Measurements from ENCODE around the gene CD248. TPM values are rescaled to one million over a fixed set of nuclear protein-coding genes. Genes with fewer than 3 reads are reported as not detected.

CD248 gene
- polyA plus RNA-seq, 2 of the 4 experiments (the other 2 are of a cell fraction) = 0.03 TPM; not detected in 1

- TF ChIP-seq, protein P1, sequence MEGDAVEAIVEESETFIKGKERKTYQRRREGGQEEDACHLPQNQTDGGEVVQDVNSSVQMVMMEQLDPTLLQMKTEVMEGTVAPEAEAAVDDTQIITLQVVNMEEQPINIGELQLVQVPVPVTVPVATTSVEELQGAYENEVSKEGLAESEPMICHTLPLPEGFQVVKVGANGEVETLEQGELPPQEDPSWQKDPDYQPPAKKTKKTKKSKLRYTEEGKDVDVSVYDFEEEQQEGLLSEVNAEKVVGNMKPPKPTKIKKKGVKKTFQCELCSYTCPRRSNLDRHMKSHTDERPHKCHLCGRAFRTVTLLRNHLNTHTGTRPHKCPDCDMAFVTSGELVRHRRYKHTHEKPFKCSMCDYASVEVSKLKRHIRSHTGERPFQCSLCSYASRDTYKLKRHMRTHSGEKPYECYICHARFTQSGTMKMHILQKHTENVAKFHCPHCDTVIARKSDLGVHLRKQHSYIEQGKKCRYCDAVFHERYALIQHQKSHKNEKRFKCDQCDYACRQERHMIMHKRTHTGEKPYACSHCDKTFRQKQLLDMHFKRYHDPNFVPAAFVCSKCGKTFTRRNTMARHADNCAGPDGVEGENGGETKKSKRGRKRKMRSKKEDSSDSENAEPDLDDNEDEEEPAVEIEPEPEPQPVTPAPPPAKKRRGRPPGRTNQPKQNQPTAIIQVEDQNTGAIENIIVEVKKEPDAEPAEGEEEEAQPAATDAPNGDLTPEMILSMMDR (IDR thresholded peaks at IDR 0.05) = peak; percentile 90
- TF ChIP-seq RAD21 (conservative IDR thresholded peaks at IDR 0.05 in 1 of 2, IDR thresholded peaks at IDR 0.05 in 1 of 2) = peak; percentile 51 to 53
Measured at GRCh38 chr11:66282468-66283455, 34.1 kb downstream of the CD248 start (continued).

- WGBS (ENCODE audit: missing lambda C conversion rate) = 80% methylated on average over 15 of the region's 20 CpGs
- H3K9me3 ChIP-seq = no peaks in the 10 kb centered on the region
- no peak for DNase-seq (ENCODE audit: low read depth in 1 of 2, low spot score in 1 of 2)
- POLR2A ChIA-PET = interaction anchor here (1.5 kb wide), 1 partner anchor 14 kb away, joined by 6 read pairs; the partner anchor contains the start of gene RAB1B
- no peak for FAIRE-seq
- peak overlapping the region; percentile 34; the same call in 2 of the 3 replicates for H3K4me2 ChIP-seq
- H3K27ac ChIP-seq = no peak overlapping the region
- CTCF ChIA-PET = interaction anchor here (0.6 to 3.8 kb wide), 22 partner anchors 9 to 126 kb away, joined by 3 to 27 read pairs (median 5); partner anchors contain the start of gene TMEM151A
- peaks cover 30% of the 10 kb centered on the region for H3K4me1 ChIP-seq
- peak in 1 of 2 experiments; percentile 0; a peak in 1 of 6 replicates for ATAC-seq
- H3K4me3 ChIP-seq = no peak overlapping the region
- TF ChIP-seq FOSL2 (IDR thresholded peaks at IDR 0.05) = no peak
- TF ChIP-seq FOSL2 (CRISPR knock-in tag; IDR thresholded peaks at IDR 0.05) = no peak
- no peak for TF ChIP-seq SMC3 (IDR thresholded peaks at IDR 0.05)
- no peak for TF ChIP-seq REST (IDR thresholded peaks at IDR 0.05)
- TF ChIP-seq JUNB (IDR thresholded peaks at IDR 0.05) = no peak
- no peak for TF ChIP-seq CHD4 (IDR thresholded peaks at IDR 0.05; ENCODE audit: borderline replicate concordance)
- TF ChIP-seq ELK1 (IDR thresholded peaks at IDR 0.05; ENCODE audit: low read depth, low read length) = no peak
- no peak for TF ChIP-seq KDM1A (IDR thresholded peaks at IDR 0.05; ENCODE audit: low read depth)
- TF ChIP-seq MAZ (IDR thresholded peaks at IDR 0.05; ENCODE audit: borderline replicate concordance, low read depth, low read length) = no peak
- no peak for TF ChIP-seq SREBF2 (IDR thresholded peaks at IDR 0.05)
- no peak for TF ChIP-seq RARB (CRISPR knock-in tag; IDR thresholded peaks at IDR 0.05)
- TF ChIP-seq TFCP2L1 (CRISPR knock-in tag; IDR thresholded peaks at IDR 0.05) = no peak
- TF ChIP-seq POLR2AphosphoS2 (conservative IDR thresholded peaks at IDR 0.05; ENCODE audit: low read length) = no peak; the same call in 1 of the 2 replicates
- no peak for TF ChIP-seq ATOH8 (CRISPR knock-in tag; IDR thresholded peaks at IDR 0.05; ENCODE audit: low read depth)
- TF ChIP-seq, protein P1 (IDR thresholded peaks at IDR 0.05) = no peak
- TF ChIP-seq HEYL (CRISPR knock-in tag; IDR thresholded peaks at IDR 0.05) = no peak
- TF ChIP-seq EHF (CRISPR knock-in tag; IDR thresholded peaks at IDR 0.05) = no peak
- no peak for TF ChIP-seq ZNF302 (CRISPR knock-in tag; IDR thresholded peaks at IDR 0.05)
- TF ChIP-seq NR3C1 (IDR thresholded peaks at IDR 0.05) = no peak
Measured at GRCh38 chr11:66281776-66282467, 34.9 kb downstream of the CD248 start.
